Liver (tissue), 3 donors: ENCODE data around the gene MRPL51.

ENCODE experiments used
- ATF3 ChIP-seq: IDR thresholded peaks from 2 replicates; pipeline ENCODE4 v1.6.1; 2016; ENCODE audit warnings: antibody characterized with exemption
- CTCF ChIP-seq: fragments of 150-350 bp; IDR thresholded peaks from 2 replicates; pipeline ENCODE4 v1.5.1; 2017; ENCODE audit warnings: improper control_type of control experiment, low read depth, low read length; ENCODE audit not compliant: missing input control
- FOXA1 ChIP-seq: IDR thresholded peaks from 2 replicates; pipeline ENCODE4 v1.6.1; 2016; ENCODE audit warnings: antibody characterized with exemption
- MAX ChIP-seq: IDR thresholded peaks from 2 replicates; pipeline ENCODE4 v1.6.1; 2016; ENCODE audit warnings: antibody characterized with exemption
- REST ChIP-seq: IDR thresholded peaks from 2 replicates; pipeline ENCODE4 v1.6.1; 2016; ENCODE audit warnings: antibody characterized with exemption, mild to moderate bottlenecking
- SP1 ChIP-seq: IDR thresholded peaks from 2 replicates; pipeline ENCODE4 v1.6.1; 2018; ENCODE audit warnings: antibody characterized with exemption, mild to moderate bottlenecking
- TAF1 ChIP-seq: conservative IDR thresholded peaks from 2 replicates; pipeline ENCODE4 v1.6.1; 2016; ENCODE audit warnings: antibody characterized with exemption, mild to moderate bottlenecking
- donor health status: healthy.
- donor health status: healthy.

GRCh38 chr12:6534945-6535696 is 42.1 kb upstream of the MRPL51 start:
- TF ChIP-seq CTCF (no peak), TAF1 (no peak), MAX (no peak), SP1 (no peak), ATF3 (no peak), FOXA1 (no peak), REST (no peak)
